ENCODE data around the gene ZEB1.

The ZEB1 gene

DNA sequence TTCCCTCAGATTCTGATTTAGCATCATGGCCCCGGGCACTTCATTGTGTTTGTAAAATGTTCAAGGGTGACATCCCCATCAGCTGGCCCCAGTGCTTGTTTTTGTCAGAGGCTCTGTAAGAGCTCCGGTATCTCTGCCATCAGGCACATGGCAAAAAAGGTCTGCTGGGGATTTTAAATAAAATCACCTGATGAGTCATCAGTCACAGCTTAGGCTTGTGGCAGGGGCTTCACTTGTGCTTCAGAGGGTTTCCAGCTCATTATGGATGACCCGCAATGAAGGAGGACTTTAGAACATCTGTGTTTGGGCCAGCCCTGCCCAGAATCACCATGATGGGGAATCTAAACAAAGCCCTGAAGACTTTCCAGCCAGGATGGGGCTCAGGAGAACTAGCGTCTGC, 259.9 kb downstream of the ZEB1 start:
- TF ChIP-seq, protein P1, sequence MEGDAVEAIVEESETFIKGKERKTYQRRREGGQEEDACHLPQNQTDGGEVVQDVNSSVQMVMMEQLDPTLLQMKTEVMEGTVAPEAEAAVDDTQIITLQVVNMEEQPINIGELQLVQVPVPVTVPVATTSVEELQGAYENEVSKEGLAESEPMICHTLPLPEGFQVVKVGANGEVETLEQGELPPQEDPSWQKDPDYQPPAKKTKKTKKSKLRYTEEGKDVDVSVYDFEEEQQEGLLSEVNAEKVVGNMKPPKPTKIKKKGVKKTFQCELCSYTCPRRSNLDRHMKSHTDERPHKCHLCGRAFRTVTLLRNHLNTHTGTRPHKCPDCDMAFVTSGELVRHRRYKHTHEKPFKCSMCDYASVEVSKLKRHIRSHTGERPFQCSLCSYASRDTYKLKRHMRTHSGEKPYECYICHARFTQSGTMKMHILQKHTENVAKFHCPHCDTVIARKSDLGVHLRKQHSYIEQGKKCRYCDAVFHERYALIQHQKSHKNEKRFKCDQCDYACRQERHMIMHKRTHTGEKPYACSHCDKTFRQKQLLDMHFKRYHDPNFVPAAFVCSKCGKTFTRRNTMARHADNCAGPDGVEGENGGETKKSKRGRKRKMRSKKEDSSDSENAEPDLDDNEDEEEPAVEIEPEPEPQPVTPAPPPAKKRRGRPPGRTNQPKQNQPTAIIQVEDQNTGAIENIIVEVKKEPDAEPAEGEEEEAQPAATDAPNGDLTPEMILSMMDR (conservative IDR thresholded peaks at IDR 0.05; ENCODE audit: low read depth, low read length) = no peak
- DNase-seq (ENCODE audit: low read depth) = no peak
- no peak overlapping the region for H3K4me3 ChIP-seq (ENCODE audit: low read length)

All from retinal pigment epithelial cell (primary cell).